OCI-LY1 (cell line): ENCODE results near the gene RAET1G.

Experiments used
- EZH2 ChIP-seq: fragments of 200-600 bp; sonication (generic), shearing (Covaris generic); IDR thresholded peaks from 2 replicates; pipeline ENCODE4 v1.8.0; 2017; ENCODE audit warnings: borderline replicate concordance, mixed run types, mild to moderate bottlenecking, antibody characterized with exemption, low read length, moderate library complexity, mixed read lengths
- TF ChIP-seq, protein P1 (sequence below): fragments of 200-600 bp; sonication (generic), shearing (Covaris generic); IDR thresholded peaks from 2 replicates; pipeline ENCODE4 v1.5.1; 2017; ENCODE audit warnings: mild to moderate bottlenecking, antibody characterized with exemption, low read length, moderate library complexity, mixed read lengths

DNA sequence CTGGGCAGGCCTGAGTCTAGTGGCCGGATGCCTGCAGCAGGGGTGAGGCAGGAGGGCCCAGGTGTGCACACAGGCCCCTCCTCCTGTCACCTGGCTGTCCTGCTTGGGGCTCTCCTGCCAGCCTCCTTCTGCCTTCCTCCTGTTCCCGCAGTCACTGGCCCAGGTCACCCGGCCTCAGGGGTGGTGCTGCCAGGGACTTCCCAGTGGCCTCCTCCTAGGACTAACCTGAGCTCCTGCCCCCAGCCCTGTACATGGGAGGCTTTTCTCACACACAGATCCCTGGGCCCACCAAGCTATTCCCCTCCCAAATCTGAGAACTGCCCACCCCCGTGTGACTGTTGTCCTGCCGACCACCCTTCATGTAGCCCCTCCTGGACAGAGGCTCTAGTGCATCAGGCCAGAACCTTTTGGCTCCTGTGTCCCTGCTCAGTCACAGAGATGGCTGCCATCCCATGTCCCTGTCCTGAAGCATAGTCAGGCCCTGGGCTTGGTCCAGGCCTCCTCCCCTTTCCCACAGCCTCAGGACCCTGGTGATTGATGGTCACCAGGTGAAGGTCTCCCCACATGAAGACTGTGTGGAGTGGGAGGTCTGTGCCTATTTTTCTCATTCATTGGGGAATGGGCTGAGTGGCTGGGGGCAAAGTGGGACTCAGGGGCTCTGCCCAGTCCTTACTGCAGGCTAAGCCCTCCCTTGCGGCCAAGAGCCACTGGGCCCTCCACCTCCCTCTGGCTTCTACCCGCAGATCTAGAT is 39.7 kb upstream of the RAET1G start:
- TF ChIP-seq, protein P1, sequence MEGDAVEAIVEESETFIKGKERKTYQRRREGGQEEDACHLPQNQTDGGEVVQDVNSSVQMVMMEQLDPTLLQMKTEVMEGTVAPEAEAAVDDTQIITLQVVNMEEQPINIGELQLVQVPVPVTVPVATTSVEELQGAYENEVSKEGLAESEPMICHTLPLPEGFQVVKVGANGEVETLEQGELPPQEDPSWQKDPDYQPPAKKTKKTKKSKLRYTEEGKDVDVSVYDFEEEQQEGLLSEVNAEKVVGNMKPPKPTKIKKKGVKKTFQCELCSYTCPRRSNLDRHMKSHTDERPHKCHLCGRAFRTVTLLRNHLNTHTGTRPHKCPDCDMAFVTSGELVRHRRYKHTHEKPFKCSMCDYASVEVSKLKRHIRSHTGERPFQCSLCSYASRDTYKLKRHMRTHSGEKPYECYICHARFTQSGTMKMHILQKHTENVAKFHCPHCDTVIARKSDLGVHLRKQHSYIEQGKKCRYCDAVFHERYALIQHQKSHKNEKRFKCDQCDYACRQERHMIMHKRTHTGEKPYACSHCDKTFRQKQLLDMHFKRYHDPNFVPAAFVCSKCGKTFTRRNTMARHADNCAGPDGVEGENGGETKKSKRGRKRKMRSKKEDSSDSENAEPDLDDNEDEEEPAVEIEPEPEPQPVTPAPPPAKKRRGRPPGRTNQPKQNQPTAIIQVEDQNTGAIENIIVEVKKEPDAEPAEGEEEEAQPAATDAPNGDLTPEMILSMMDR = no peak
- no peak for TF ChIP-seq EZH2
